ENCODE measurements around the gene STRBP.

The STRBP gene

GRCh38 chr9:123072407-123072995 lies 195.9 kb downstream of the STRBP start:
- Histone ChIP-seq H3K27me3 (replicated peaks; ENCODE audit: insufficient read depth, low read length) (no peaks in the 10 kb centered on the region), H3K4me2 (ENCODE audit: low read depth, low read length) (no peak overlapping the region), H3K9ac (ENCODE audit: low read length) (no peak overlapping the region), H3K4me1 (ENCODE audit: low read length) (no peaks in the 10 kb centered on the region), H3F3A (ENCODE audit: insufficient read depth, low read length) (no peaks in the 10 kb centered on the region), H3K9me3 (replicated peaks; ENCODE audit: insufficient read depth, low read length) (no peaks in the 10 kb centered on the region), H4K20me1 (ENCODE audit: insufficient read depth, low read length) (no peaks in the 10 kb centered on the region), H3K79me2 (ENCODE audit: low read length) (no peaks in the 10 kb centered on the region), H3K9me2 (replicated peaks; ENCODE audit: insufficient read depth, low read length) (no peaks in the 10 kb centered on the region), H3K4me3 (ENCODE audit: low read length) (no peak overlapping the region), H3K36me3 (replicated peaks; ENCODE audit: insufficient read depth, low read length) (no peaks in the 10 kb centered on the region), H2AFZ (ENCODE audit: low read length) (no peak overlapping the region), H3K27ac (ENCODE audit: low read length) (no peak overlapping the region)
- TF ChIP-seq EZH2phosphoT487 (IDR thresholded peaks at IDR 0.05; ENCODE audit: low read length), result no peak
- TF ChIP-seq EZH2 (optimal IDR thresholded peaks at IDR 0.05; ENCODE audit: low read depth, low read length), result no peak
- DNase-seq, result no peak
